ENCODE measurements around the gene BAZ1B.
"Not testable (repeated sequence)": the region's sequence is repeated elsewhere in the genome, so short reads cannot be mapped to it uniquely, and the experiment has no call there.

Gene BAZ1B, protein sequence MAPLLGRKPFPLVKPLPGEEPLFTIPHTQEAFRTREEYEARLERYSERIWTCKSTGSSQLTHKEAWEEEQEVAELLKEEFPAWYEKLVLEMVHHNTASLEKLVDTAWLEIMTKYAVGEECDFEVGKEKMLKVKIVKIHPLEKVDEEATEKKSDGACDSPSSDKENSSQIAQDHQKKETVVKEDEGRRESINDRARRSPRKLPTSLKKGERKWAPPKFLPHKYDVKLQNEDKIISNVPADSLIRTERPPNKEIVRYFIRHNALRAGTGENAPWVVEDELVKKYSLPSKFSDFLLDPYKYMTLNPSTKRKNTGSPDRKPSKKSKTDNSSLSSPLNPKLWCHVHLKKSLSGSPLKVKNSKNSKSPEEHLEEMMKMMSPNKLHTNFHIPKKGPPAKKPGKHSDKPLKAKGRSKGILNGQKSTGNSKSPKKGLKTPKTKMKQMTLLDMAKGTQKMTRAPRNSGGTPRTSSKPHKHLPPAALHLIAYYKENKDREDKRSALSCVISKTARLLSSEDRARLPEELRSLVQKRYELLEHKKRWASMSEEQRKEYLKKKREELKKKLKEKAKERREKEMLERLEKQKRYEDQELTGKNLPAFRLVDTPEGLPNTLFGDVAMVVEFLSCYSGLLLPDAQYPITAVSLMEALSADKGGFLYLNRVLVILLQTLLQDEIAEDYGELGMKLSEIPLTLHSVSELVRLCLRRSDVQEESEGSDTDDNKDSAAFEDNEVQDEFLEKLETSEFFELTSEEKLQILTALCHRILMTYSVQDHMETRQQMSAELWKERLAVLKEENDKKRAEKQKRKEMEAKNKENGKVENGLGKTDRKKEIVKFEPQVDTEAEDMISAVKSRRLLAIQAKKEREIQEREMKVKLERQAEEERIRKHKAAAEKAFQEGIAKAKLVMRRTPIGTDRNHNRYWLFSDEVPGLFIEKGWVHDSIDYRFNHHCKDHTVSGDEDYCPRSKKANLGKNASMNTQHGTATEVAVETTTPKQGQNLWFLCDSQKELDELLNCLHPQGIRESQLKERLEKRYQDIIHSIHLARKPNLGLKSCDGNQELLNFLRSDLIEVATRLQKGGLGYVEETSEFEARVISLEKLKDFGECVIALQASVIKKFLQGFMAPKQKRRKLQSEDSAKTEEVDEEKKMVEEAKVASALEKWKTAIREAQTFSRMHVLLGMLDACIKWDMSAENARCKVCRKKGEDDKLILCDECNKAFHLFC (N-terminal part only)

DNA sequence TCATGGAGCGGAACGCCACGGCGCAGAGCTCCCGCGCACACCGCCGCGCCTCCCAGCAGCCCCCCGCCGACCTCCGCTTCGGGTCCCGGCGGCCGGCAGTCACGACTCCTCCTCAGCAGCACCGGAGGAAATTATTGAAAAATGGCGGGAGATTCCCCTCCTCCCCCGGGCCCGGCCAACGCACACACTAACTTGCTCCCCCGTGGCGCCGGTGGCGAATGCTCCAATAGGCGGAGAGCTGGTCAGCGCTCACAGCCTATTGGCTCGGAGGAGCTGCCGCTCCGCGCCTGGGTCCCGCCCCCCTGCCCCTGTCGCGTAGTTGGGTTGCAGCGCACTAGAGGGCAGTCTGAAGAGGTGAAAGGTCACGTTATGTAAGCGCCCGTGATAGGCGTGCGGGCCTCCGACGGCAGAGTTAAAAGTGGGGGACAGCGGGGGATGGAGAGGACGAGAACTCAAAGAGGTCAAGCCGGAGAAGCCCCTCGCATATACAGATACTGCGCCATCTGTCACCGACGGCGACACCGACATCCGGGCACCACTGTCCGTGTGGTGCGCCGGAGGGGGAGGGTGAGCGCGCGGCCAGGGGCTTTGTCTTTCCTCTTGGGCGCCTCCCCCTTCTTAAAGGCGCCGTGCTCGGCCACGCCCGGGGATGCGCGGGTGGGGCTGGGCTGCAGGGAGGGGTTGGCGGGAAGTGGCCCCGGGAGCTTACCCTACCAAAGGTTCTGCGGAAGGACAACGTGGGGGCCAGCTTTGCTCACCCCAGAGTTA is at the start of gene BAZ1B:
Gene BAZ1B, minus strand, starts transcription at position 189 of the 768 bp plus-strand sequence. CDS start 360 bp downstream, outside the sequence.
- peak; percentile 95 for DNase-seq (ENCODE audit: low spot score)

DNA sequence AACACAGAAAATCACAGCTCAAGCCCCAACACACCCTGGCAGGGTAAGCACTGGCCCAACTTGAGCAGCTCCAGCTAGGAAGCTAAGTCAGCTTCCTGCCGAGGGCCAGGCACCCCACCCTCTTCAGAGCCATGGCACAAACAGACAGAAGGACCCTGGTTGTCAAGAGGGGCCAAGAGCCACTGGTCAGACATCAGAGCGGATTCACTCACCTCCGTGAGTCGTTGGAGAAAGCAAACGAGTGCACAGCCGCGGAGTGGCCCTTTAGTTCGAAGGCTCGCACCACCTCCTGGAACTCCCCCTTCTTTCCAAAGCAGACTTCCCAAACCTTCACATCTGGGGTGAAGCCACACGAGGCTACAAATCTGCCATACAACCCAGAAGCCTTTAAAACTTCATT is 48.9 kb upstream of the BAZ1B start:
- DNase-seq (ENCODE audit: low spot score) = no peak

DNA sequence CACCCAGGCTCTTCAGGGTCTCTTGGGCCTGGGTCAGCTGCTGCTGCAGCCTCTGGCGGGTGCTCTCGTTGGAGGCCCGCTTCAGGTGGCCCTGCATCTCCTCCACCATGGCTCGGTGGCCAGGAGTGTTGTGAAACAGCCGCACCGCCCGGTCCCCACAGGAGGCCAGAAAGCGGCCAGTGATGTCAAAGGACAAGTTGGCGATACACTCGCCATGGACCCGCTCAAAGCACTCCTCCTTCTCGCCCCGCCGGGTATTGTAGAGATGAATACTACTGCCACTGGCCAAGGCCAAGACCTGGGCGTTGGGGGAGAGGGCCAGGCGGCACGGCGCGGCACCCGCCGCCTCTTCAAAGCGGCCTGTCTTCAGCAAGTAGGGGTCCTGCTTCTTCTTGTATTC is 48.4 kb upstream of the BAZ1B start:
- no peak for DNase-seq (ENCODE audit: low spot score)

DNA sequence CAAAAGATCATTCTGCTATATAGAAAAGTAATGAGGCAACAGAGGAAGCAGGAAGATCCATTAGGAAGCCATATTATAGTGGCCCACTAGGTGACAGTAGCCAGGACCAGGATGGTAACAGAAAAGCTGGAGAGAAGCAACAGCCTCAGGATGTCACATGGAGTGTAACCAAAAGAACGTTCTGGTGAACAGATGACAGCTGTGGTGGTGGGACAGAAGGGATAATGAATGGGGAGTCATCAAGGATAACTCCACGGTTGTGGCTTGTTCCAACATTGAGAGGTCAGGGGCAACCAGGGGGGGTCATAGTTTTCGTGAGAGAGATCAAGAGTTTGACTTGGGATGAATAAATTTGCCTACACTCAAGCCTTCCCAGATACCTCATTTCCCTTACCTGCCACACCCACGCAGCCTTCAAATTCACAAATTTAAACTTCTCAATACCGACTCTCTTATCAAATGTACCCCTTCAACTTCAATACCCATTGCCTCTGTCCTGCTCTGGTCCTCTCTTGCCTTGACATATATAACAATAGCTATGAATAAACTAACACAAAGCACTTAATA is 47.0 kb upstream of the BAZ1B start:
- no peak for DNase-seq (ENCODE audit: low spot score)

DNA sequence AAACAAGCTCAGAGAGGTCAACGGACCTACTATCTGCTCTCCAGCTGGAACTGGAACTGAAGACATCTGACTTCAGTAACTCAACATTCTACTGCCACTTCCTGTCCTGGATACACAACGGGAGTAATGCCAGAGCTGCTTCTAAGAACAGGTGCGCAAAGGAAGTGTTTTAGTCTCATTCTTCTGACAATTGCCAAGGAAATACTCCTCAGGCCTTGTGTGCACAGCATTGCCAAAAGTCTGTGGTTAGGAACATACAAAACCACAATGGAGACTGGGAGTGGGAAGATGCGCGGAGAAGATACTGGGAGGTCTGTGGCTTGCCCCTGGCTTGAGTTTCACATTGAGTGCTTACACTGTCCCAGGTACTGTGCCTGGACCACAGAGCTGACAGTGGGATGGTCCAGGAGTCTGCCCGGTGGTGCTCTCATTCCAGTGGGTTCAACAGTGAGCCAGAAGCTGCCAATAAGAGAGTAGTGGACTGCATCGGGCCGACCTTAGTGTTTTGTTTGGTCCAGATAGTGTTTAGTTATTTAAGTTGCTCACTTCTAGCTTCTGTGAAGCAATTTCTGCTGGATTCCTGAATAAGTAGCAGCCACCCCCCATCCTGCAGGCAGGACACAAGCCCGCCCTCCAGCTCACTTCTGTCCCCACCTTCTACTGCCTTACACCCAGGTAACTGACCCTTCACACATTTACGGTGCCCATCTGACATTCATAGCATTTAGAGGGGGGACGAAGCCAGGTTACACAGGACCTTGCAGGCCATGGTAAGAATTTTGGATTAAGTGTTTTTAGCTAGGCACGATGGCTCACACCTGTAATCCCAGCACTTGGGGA is 46.0 kb upstream of the BAZ1B start:
- DNase-seq (ENCODE audit: low spot score) = no peak

DNA sequence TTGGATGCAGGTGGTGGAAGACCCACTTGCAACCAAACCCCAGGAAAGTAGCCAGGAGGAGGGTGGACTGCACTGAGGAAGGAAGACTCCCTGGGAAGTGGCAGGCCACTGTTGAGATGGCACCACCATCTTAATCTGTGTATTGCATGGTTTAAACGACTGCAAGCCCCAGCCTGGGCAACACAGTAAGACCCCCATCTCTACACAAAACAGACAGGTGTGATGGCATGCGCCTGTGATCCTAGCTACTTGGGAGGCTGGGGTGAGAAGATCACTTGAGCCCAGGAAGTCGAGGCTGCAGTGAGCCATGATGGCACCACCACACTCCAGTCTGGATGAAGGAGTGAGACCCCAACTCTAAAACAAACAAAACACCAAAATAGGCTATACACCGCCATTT is 45.0 kb upstream of the BAZ1B start:
- DNase-seq (ENCODE audit: low spot score) = no peak

DNA sequence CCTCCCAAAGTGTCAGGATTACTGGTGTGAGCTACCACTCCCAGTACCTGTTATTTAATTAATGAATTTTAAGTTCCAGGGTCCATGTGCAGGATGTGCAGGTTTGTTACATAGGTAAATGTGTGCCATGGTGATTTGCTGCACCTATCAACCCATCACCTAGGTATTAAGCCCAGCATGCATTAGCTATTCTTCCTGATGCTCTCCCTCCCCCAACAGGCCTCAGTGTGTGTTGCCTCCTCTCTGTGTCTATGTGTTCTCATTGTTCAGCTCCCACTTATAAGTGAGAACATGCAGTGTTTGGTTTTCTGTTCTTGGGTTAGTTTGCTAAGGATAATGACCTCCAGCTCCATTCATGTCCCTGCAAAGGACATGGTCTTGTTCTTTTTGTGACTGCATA is 44.3 kb upstream of the BAZ1B start:
- not testable (repeated sequence) for DNase-seq (ENCODE audit: low spot score)

DNA sequence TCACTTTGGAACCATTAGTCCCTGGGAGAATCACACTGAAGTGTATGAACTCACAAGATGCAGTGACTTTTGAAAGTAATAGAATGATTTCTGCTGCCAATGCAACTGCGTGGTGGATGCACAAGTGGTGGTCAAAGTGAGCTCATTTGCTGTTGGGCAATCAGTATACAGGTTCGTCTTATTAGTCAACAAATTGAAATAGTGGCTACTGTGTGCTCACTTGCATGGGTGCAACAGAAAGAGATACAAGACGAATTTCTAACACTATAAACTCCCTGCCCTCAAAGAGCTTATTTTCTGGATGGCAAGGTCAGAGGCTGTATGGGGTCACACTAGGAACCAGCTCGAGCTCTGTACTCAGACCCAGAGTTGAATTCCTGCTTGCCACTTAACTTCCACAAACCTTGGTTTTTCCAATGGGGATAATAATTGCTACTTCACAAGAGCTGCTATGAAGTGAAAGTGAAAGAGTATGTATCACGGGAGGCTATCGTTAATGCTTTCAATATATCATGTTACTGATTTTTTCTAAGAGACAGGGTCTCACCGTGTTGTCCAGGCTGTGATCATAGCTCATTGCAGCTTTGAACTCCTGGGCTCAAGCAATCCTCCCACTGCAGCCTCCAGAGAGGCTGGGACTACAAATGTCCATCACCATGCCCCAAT is 43.7 kb upstream of the BAZ1B start:
- DNase-seq (ENCODE audit: low spot score) = no peak

DNA sequence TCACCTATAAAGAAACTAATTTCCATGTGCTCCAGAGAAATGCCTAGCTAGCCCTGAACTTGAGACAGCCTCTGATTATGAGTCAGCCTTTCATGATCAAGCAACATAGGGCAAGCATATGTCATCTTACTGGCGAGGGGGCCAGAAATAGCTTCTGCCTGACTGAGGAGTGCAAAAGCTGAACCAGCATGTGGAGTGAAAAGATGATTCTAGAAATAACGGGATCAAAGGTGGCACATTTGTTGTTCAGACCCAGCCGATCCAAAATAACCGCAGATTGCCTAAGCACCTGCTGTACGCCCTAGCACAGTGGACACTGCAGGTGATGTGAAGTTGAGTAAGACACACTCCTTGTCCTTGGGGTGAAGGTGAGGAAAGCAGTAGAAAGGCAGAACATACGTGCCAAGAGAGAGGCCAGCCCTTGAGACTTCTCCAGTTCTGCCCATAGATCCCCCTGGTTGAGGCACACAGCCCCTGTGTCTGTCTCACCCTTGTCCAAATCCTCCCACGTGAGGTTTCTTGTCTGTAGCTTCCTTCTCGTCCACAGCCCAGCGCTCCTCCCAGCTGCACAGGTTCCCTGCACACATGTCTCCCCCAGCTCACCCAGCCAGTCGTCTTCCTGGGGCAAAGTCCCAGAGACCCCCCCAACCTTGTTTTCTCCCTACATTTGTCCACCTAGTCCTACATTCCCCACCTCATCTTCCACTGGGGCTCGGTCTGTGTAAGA is 38.2 kb upstream of the BAZ1B start:
- no peak for DNase-seq (ENCODE audit: low spot score)

DNA sequence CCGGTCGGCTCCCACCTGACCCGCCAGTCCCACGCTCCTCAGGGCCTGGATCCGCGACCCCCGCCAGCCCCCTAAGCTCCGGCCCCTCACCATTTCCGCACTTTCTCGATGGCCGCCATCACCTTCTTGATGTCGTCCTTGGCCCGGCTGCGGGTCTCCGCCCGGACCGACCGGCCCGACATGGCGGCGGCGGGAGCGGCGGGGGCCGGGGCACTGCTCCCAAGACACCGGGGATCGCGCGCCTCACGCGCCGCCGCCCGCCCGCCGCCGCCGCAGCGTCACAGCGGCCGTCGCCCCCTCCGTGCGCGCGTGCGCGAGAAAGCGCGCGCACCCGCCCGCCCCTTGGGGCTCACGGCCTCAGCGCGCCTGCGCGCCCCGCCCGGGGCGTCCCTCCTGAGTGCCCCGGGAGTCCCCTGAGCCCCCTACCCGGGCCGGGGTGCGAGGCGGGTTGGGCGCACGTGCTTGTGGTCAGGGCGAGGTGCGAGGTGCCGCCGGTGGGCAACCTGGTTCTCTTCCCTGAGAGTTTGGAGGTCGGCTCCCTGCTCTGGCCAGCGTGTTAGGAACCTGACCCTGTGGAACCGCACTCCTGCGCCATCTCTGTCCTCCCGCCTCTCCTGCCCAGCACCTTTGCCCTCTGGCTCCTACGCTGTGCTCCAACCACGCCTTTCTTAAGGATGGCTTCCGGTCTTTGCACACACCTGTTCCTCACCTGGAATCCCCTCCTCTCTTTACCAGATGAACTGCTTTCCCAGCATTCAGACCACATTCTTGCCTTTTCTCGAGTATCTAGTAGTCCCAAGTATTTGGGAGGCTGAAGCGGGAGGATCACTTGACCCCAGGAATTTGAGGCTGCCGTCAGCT is 35.5 kb upstream of the BAZ1B start, which contains the start of gene BCL7B:
Gene BCL7B, minus strand, starts transcription at position 294 of the 861 bp plus-strand sequence. Its CDS starts 112 bp downstream, at position 182.
- peak; percentile 72 for DNase-seq (ENCODE audit: low spot score)

DNA sequence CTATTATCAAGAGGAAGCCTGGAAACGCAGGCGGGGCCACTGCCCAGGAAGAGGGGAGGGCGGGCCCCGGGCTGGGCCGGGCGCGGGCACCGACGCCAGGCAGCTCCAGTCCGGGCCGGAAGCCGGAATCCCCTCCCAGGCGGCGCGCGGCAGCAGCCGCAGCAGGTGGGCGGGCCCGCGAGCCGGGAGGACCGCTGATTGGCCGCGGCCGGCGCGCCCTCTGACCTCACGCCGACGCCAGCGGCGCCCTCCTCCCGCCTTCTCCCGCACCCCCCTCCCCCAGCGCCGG is 35.0 kb upstream of the BAZ1B start:
- DNase-seq (ENCODE audit: low spot score) = peak; percentile 91

DNA sequence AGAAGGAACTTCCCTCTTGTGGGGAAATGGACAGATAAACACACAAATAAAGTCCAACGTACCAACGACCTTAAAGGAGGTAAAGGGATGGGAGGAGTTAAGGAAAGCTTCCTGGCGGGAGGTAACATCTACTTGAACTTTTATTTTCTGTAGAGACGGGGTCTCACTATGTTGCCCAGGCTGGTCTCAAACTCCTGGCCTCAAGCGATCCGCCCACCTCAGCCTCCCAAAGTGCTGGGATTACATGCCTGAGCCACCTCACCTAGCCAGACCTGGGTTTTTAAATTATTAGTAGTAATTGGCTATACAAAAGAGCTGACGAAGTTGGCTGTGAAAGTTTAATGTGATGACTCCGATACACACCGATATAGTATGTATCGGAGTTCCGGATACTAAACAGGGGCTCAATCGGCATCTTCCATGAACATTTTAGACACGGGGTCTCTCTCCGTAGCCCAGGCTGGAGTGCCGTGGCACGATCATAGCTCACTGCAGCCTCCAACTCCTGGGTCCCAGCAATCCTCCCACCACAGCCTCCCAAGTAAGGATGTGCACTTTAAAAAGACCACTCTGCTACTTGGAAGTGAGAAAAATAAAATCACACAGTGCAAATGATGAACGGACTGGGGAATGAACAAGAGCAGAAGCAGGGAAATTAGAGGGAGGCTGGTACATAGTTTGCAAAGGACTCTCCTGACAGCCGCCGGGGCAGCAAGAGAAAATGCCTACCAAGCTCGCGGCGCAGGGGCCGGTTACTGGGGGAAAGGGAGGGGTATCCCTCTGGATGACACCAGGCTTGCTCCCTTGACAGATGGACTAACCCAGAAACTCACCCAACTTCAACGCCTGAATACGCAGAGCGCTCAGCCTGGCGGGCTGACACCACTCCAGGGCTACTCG is 34.4 kb upstream of the BAZ1B start:
- no peak for DNase-seq (ENCODE audit: low spot score)

DNA sequence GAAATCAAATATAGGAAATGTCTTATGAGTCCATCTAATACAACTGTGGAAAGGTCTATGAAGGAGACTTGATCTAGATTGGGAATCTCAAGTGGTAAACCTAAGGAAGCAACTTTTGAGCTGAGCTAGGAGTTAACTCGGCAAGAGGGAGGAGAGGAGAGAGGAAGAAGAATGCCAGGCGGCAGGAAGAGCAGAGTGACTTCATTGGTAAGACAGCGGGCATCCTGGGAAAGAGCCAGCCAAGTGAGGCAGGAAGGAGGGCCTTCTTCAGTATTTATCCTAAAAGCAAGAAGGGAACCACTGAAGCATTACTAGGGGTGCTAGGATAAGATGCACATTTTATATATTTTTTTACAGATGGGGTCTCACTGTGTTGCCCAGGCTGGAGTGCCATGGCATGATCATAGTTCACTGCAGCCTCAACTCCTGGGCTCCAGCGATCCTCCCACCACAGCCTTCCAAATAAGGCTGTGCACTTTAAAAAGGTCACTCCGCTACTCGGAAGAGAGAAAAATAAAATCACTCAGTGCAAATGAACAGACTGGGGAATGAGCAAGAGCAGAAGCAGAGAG is 33.4 kb upstream of the BAZ1B start:
- no peak for DNase-seq (ENCODE audit: low spot score)

DNA sequence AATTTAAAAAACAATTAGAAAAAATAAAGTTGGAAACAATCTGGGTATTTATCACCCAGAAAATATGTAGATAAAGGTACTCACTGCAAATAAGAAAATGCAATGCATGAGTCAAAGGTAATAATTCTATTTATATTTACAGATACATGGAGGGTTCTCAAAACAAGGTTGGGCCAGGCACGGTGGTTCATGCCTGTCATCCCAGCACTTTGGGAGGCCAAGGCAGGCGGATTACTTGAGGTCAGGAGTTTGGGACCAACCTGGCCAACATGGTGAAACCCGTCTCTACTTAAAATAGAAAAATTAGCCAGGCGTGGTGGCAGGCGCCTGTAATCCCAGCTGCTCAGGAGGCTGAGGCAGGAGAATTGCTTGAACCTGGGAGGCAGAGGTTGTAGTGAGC is 28.0 kb upstream of the BAZ1B start:
- not testable (repeated sequence) for DNase-seq (ENCODE audit: low spot score)

DNA sequence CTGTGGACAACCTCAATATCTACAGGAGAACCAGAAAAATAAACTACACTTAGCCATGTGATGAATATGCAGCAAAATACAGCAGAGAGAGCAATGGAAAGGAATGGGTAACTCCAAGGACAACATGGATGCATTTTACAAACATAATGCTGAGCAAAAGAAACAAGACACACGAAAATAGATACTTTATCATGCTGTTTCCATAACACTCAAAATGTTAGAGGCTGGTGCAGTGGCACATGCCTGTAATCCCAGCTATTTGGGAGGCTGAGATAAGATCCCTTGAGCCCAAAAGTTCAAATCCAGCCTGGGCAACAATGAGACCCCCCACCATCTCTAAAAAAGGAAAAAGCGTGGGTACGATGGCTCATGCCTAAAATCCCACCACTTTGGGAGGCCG is 27.1 kb upstream of the BAZ1B start:
- no peak for DNase-seq (ENCODE audit: low spot score)

DNA sequence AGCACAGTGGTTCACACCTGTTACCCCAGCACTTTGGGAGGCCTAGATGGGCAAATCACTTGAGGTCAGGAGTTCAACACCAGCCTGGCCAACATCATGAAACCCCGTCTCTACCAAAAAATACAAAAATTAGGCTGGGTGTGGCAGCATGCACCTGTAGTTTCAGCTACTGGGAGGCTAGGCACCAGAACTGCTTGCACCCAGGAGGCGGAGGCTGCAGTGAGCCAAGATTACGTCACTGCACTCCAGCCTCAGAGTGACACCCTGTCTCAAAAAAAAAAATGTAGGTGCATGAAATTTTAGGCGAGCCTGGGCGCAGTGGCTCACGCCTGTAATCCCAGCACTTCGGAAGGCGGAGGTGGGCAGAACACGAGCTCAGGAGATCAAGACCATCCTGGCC is 25.7 kb upstream of the BAZ1B start:
- no peak for DNase-seq (ENCODE audit: low spot score)

DNA sequence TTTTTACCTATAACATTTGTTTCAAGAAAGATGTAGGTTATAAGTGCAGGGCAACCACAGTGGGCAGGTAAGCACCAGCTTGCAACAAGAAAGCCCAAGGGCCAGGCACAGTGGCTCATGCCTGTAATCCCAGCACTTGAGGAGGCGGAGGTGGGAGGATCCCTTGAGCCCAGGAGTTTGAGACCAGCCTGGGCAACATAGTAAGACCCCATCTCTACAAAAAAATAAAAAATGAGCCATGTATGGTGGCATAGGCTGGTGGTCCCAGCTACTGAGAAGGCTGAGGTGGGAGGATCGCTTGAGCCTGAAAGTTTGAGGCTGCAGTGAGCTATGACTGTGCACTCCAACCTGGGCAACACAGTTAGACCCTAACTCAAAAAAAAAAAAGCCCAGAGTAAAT is 22.6 kb upstream of the BAZ1B start:
- no peak for DNase-seq (ENCODE audit: low spot score)

Measured in hematopoietic multipotent progenitor cell treated with erythropoietin and hydrocortisone succinate and interleukin-3 and kit ligand, for 15 days (in vitro differentiated cells).